Lower lobe of right lung (tissue), 2 donors: Measurements from ENCODE around the gene QRICH2. TPM values are rescaled to one million over a fixed set of nuclear protein-coding genes. Genes with fewer than 3 reads are reported as not detected.
A peak's percentile ranks its signal among the peaks of the same experiment; 100 is the strongest.

Experiments used
- ATAC-seq, 2 donors: fragments of 200-7000 bp; cut with Tn5 transposase; one replicate each; pipeline ENCODE4 v1.9.1; 2020 to 2022; ENCODE audit warnings: mild to moderate bottlenecking in 2 of 2, moderate library complexity in 2 of 2
- DNase-seq: peaks from one replicate; pipeline ENCODE4 v3.0.0-alpha.2; 2020
- H3K27ac ChIP-seq: fragments of 200-600 bp; one replicate; pipeline ENCODE4 v1.8.0; 2022
- H3K27me3 ChIP-seq: fragments of 200-600 bp; one replicate; pipeline ENCODE4 v1.8.0; 2022; ENCODE audit warnings: low read depth
- H3K36me3 ChIP-seq: fragments of 200-600 bp; one replicate; pipeline ENCODE4 v1.8.0; 2022; ENCODE audit warnings: mild to moderate bottlenecking
- H3K4me1 ChIP-seq: fragments of 200-600 bp; one replicate; pipeline ENCODE4 v1.8.0; 2022
- H3K4me3 ChIP-seq: fragments of 200-600 bp; one replicate; pipeline ENCODE4 v1.8.0; 2022; ENCODE audit warnings: mild to moderate bottlenecking
- H3K9me3 ChIP-seq: fragments of 200-600 bp; one replicate; pipeline ENCODE4 v1.8.0; 2022
- intact Hi-C: fragments of 100-400 bp; cut with DNase I; formaldehyde crosslinking; loops from one replicate; pipeline ENCODE4 v1.11.0; 2022
- total RNA-seq: library from RNA; stranded (reverse); fragmentation: NEBNext Ultra II Directional; extraction: Animal tissue kit (Norgen Biotek cat#: 25700); gene quantifications from one replicate; pipeline ENCODE4 v1.2.1, GENCODE V29; 2021
- TF ChIP-seq, protein P1 (sequence below): fragments of 200-600 bp; IDR thresholded peaks from one replicate; pipeline ENCODE4 v1.8.0; 2022; ENCODE audit warnings: antibody characterized with exemption, mild to moderate bottlenecking
- donor health status: DM: no; HTN: yes; CAD: no; lungs with severe emphysema.

The QRICH2 gene
- total RNA-seq, 1 donor from 2014 or later: 4.5 TPM

DNA sequence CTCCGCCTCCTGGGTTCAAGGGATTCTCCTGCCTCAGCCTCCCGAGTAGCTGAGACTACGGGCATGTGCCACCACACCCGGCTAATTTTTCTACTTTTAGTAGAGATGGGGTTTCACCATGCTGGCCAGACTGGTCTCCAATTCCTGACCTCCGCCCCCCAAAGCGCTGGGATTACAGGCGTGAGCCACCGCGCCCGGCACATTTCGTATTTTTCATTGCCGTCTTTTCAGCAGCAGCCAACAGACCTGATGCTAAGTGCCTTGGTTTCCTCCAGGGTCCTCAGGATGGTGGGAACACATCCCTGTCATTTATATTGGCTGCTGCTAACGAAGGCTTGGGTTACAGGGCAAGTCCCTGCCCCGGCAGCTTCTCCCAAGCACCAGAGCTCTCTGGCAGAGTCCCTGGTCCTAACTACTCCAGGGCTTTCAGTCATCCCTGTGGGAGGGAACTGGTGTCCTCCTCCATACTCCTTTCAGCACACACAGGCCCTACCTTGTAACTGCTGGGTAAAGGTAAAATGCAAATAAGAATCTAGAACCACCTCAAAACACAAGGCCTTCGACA lies 66.3 kb downstream of the QRICH2 start:
- DNase-seq (no peak), ATAC-seq (no peak)
- Histone ChIP-seq H3K36me3 (no peaks in the 10 kb centered on the region), H3K27ac (no peak overlapping the region), H3K27me3 (peaks cover 15% of the 10 kb centered on the region), H3K9me3 (no peaks in the 10 kb centered on the region), H3K4me1 (peaks cover 31% of the 10 kb centered on the region), H3K4me3 (no peak overlapping the region)
- intact Hi-C loops: no loop called here
- TF ChIP-seq, protein P1, sequence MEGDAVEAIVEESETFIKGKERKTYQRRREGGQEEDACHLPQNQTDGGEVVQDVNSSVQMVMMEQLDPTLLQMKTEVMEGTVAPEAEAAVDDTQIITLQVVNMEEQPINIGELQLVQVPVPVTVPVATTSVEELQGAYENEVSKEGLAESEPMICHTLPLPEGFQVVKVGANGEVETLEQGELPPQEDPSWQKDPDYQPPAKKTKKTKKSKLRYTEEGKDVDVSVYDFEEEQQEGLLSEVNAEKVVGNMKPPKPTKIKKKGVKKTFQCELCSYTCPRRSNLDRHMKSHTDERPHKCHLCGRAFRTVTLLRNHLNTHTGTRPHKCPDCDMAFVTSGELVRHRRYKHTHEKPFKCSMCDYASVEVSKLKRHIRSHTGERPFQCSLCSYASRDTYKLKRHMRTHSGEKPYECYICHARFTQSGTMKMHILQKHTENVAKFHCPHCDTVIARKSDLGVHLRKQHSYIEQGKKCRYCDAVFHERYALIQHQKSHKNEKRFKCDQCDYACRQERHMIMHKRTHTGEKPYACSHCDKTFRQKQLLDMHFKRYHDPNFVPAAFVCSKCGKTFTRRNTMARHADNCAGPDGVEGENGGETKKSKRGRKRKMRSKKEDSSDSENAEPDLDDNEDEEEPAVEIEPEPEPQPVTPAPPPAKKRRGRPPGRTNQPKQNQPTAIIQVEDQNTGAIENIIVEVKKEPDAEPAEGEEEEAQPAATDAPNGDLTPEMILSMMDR: no peak

DNA sequence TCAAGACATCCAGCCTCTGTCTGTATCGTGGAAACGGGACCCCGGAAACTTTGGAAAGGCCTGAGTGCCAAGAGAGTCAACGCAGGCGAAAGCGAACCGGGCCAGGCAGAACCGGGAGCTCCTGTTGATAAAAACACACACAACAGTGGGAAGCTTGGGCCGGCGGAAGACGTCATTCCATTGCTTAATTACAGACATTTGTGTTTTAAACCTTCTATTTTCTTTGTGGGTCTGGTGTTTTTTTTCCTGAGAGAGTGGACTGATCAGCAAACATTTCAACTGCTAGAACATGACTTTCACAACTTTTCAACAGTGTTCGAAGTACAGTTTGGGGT lies 66.9 kb downstream of the QRICH2 start:
- Histone ChIP-seq H3K27me3 (peaks cover 15% of the 10 kb centered on the region), H3K4me1 (peaks cover 25% of the 10 kb centered on the region), H3K36me3 (no peaks in the 10 kb centered on the region), H3K9me3 (no peaks in the 10 kb centered on the region), H3K27ac (peak overlapping the region; percentile 41), H3K4me3 (peak overlapping the region; percentile 76)
- intact Hi-C loops: no loop called here
- DNase-seq (no peak), ATAC-seq (peak in 1 of 2 donors; percentile 48)
- TF ChIP-seq, protein P1: no peak

DNA sequence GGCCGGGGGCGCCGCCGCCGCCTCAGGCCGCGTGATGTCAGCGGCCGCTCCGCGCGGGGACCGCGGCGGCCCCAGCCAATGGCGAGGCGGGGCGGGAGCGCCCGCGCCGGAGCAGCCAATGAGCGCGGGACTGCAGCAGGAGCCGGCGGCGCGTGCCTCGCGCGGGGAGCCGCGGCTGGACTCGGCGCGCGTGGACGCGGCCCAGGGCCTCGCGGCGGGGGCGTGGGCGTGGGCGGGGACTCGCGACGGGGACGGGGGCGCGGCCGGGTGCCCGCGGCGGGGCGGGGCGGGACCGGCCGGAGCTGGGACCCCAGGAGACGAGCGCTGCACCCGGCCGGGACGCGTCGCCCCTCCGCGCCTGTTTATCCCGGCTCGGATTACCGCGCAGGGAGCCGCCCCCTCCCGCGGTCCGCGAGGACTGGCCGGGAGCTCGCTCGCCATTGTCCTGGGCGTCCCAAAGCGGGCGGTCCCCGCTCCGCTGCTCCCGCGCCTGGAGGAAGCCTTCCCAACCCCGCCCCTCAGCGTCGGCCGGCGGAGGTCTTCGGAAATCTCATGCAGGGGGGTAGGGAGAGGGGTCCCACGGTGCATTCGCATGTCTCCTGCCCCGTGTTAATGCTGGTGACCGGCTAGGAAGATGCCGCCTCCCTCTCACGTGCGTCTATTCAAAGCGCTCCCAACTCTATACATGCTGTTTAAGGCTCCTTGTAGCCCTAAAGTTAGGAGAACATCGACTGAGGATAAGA lies 67.4 kb downstream of the QRICH2 start, which contains the start of gene RNF157:
TSS of gene RNF157 (minus strand) at position 33 of the 743 bp plus-strand sequence. CDS start 253 bp downstream, outside the sequence.
- TF ChIP-seq, protein P1: no peak
- intact Hi-C loops: no loop called here
- peaks cover 15% of the 10 kb centered on the region for H3K27me3 ChIP-seq
- ATAC-seq: peak; percentile 83 to 84
- H3K9me3 ChIP-seq: no peaks in the 10 kb centered on the region
- H3K4me1 ChIP-seq: peaks cover 22% of the 10 kb centered on the region
- no peaks in the 10 kb centered on the region for H3K36me3 ChIP-seq
- peak within 1 kb of the TSS; percentile 41 for H3K27ac ChIP-seq
- DNase-seq: peak; percentile 76
- peak within 1 kb of the TSS; percentile 76 for H3K4me3 ChIP-seq

DNA sequence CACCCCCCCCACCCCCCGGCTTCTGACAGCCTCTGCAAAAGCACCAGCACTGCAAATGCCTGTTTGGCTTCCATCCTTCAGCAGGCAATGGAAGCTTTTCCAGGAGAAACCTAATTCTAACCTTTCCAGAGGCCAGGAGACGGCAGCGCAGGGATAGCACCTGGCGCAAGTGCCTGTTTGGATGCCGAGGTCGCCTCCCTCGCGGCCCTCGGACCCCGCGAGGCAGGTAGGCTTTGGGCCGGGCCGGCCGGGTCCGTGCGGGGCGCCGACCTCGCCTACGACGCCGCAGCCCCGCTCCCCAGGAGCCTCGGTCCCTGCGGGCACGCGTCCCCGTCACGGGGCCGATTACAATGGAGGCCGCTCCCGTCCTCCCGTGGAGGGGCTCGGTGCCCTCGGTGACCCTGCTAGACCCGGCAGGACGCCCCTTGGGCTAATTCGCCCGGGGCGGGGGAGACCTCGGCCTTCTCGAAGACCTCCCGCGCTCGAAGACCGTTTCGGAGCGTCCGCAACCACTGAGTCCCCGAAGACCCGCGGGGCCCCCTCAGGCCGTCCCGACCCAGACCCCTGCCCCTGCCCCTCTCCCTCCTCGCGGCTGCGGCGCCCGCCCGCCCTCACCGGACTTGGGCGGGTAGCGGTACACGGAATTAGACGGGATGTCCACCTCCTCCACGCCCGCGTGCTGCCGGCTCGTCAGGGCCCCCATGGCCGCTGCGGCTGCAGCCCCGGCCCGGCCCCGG lies 68.4 kb downstream of the QRICH2 start:
- peaks cover 15% of the 10 kb centered on the region for H3K27me3 ChIP-seq
- H3K4me1 ChIP-seq: peaks cover 22% of the 10 kb centered on the region
- intact Hi-C loops: no loop called here
- no peaks in the 10 kb centered on the region for H3K9me3 ChIP-seq
- ATAC-seq (peak; percentile 8 to 11), DNase-seq (no peak)
- H3K36me3 ChIP-seq: no peaks in the 10 kb centered on the region
- TF ChIP-seq, protein P1: no peak
- no peak overlapping the region for H3K27ac ChIP-seq
- peak overlapping the region; percentile 52 for H3K4me3 ChIP-seq

DNA sequence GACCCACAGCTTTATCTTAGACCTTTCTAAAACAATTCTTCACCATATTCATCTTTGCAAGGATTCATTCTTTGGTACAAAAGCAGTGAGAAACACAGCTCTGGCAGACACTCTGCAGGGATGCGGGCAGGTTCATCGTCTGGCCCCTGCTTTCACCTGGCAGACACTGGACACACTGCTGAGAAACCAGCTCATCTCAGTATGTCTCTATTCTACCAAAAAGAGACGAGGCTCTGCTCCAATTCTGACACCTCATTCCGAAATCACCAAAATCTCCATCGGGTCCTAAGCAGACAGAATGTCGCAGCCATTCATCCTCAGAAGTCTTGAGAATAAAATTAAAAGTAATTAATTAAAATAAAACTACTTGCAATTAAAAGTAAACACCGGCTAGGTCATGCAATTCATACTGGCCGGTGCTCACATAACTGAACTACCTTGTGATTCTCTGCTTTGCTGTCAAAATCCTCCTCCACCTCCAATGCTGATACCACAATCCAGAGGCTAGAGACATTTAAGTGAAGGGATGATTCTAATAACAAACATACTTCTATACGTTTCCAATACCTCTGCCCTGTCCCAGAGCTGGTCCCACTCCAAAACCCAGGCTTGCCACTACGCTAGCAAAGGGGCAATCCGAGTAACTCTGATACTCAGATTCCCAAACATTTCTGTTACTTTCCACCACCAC lies 69.1 kb downstream of the QRICH2 start:
- Histone ChIP-seq H3K9me3 (no peaks in the 10 kb centered on the region), H3K4me1 (peaks cover 22% of the 10 kb centered on the region), H3K27ac (no peak overlapping the region), H3K4me3 (no peak overlapping the region), H3K27me3 (peaks cover 15% of the 10 kb centered on the region), H3K36me3 (no peaks in the 10 kb centered on the region)
- intact Hi-C loops: no loop called here
- ATAC-seq (no peak), DNase-seq (no peak)
- TF ChIP-seq, protein P1: no peak
